SKM-1 (cell line): ENCODE measurements around the gene ADAMTS16.

Experiments
- DNase-seq: peaks from one replicate; lab custom pipeline; 2025; ENCODE audit not compliant: unreplicated experiment; lab: John Stamatoyannopoulos, UW

ADAMTS16 gene

GRCh38 chr5:5141625-5142525, 1.7 kb downstream of the ADAMTS16 start:
- peak; percentile 11 for DNase-seq

DNA sequence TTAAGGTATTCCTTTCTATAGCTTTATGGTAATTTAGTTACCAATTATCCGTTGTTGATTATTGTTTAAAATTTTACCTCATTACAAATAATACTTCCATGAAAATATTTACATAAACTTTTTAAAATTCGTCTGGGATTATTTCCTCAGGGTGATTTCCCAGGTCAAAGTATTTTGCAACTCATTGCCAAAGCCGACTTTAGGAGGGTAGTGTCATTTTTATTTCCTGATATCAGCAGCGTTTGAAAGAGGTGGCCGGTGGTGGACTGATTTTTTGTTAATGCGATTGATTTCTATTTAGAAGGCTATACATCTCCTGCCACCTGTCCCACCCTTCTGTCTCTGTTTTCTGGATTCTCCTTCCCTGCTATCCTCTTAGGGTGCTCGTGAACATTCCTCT, 4.3 kb downstream of the ADAMTS16 start:
- no peak for DNase-seq

DNA sequence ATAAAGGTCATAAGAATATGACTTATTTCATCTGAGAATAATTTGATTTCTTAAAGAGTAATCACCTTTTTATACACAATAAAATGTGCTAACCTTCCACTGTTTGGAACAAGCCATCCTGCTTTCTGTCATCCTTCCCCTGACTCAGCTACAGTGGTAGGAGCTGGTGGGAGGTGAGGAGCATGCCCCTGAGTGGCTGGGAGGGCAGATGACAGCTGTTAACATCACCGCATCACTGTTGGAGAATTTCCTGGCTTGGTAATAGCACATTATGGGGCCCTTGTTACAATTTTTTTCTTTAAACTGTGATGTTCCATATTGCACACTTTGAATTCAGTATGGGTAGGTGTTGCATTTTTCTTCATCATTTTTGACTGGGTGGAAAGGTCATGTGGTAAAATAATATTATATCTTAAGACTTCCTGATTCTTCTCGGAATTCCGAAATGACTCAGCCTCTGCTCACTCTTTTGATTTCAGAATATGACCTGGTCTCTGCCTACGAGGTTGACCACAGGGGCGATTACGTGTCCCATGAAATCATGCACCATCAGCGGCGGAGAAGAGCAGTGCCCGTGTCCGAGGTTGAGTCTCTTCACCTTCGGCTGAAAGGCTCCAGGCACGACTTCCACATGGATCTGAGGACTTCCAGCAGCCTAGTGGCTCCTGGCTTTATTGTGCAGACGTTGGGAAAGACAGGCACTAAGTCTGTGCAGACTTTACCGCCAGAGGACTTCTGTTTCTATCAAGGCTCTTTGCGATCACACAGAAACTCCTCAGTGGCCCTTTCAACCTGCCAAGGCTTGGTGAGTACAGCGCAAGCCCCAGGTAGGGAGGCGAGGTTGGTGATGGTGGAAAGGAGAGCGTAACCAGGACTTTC, 5.8 kb downstream of the ADAMTS16 start:
- DNase-seq = no peak

GRCh38 chr5:5146530-5147160, 6.5 kb downstream of the ADAMTS16 start:
- no peak for DNase-seq

- DNase-seq = no peak
Measured at GRCh38 chr5:5149154-5149553, 9.0 kb downstream of the ADAMTS16 start.

- no peak for DNase-seq
Measured at GRCh38 chr5:5150667-5151066, 10.5 kb downstream of the ADAMTS16 start.

DNA sequence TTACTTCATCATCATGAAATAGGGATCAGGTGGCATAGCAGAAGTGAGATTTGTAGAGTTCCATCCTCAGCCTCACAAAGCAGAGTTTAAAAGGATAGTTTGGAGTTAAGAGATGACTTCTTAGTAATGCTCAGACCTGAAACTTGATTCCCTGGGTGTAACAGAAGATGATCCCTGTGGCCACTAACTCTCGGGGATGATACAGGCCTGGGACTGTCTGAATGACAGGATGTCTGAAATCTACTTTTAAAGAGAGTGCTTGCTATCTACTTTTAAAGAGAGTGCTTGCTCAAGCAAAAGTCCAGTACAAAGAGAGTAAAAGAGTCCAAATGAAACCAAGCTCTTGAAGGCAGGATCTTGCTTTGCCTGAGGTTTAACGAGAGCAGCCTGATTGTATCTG, 14.6 kb downstream of the ADAMTS16 start:
- no peak for DNase-seq

GRCh38 chr5:5155617-5156016, 15.5 kb downstream of the ADAMTS16 start:
- DNase-seq = no peak

DNA sequence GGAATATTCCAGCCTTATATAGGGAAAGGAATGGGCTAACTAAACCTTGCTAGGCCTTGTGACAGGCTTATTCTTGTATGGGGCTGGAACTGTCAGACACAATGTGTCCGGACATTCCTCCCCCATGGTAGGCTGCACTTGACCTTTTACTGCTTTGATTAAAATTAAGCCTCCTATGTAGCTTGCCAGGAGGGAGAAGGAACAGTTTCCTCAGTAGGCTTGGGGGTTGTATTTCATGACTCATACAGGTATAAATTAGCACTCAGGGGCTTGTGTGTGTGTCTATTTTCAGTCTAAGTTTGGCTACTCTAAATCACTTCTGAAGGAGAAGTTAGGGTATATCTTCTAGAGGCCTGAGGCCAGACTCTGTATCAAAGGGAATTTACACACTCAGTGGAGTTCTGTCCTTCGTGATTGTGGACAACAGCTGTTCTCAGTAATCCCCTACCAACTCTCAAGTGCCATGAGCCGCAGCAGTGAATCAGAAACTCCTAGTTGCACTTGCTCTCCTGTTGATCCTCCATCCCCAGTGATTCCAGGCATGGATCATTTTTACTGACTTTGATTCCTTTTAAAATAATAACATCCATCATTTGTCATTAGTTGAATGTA, 16.4 kb downstream of the ADAMTS16 start:
- DNase-seq = no peak

DNA sequence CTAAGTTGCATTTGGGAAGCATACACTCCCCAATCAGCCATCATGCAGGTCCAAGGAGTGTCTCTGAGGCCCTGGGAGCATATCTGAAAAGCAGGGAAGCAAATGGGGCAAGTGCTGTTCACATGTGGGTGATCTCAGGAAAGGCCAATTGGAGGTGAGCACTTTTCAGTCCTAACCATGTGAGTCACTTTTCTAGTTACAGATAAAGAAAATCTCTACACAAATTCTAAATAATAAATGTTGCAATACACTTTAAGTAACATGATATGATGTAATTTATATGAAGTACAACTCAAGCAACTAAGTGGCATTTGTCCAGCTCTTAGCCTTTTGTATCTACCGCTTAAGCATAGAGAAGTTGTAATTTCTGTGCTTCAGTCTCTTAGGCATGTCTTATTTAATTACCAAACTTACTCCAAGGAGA, 18.4 kb downstream of the ADAMTS16 start:
- no peak for DNase-seq

DNA sequence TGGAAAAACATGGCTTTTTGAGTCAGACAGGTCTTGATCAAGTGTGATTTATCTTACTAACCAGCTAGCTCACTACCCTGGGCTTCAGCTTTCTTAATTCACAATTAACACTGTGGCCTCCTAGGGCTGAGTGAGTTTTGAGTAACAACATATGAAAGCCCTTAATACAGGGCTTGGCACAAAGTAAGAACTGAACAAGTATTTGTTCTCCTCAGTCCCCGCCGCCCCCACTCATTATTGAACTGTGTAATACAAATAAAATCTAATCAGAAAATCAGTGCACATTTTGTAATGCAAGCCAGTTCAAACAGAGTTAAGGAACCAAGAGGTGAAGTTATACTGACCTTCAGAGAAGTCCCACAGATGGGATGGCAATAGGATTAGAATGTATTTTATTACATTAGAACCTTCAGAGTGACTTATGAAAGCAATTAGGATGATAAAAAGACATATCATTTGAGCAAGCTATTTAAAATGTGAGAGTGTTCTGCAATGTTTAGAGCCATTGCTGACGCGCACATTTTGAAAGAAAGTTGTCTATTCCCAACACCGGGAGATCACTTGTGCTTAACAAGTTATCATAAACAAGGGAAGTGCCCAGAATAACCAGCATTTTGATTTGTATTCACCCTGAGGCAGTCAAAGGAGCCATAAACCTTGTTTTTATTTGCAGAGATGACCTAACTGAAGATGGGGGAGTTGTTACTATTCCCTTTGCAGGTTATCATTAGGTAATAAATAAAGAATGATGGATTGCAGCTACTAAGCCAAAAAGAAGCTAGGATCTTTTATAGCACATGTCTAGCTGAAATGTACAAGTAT, 19.4 kb downstream of the ADAMTS16 start:
- DNase-seq = no peak

DNA sequence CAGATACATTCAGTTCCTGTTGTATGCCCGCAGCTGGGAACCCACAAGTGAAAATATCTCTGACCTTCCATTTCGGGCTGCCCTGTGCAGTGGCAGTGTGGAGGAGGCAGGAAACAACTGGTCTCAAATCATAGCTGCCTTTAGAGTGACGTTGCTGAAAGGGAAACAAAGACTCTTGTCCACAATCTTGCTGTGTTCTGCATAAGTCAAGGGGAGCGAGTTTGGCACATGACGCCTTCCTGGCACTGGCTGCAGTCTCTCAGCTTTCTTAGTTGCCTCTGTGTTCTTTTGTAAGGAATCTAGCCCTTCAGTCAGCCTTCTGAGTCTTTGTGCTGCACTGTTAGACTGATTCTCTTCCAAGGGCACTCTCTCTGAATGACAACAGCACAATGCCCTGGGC, 24.0 kb downstream of the ADAMTS16 start:
- no peak for DNase-seq

DNA sequence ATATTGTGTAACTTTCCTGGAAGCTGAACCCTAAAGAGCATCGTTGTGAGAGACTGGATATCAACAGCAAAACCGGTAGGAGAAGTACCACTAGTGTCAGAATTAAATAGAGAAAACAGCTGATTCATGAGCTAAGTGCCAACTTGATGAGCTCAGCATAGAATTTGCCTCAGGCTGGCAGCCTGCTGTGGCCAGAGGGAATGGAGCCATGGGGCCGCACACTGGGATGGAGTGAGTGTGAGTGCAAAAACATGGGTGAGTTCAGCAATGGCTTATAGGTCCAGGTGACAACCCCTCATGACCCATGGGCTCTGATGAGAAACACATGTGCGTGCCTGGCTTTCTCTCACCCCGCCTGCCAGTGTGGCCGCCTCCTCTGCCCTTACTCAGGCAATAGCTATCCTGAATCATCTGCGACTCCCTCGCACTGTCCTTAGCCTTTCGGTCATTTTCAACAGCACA, 25.4 kb downstream of the ADAMTS16 start:
- DNase-seq = no peak

- DNase-seq = no peak
Measured at GRCh38 chr5:5169466-5169865, 29.3 kb downstream of the ADAMTS16 start.

GRCh38 chr5:5178136-5178535, 38.0 kb downstream of the ADAMTS16 start:
- DNase-seq = no peak

GRCh38 chr5:5178580-5178979, 38.5 kb downstream of the ADAMTS16 start:
- DNase-seq = no peak

- no peak for DNase-seq
Measured at GRCh38 chr5:5179079-5179478, 38.9 kb downstream of the ADAMTS16 start.

- DNase-seq = no peak
Measured at GRCh38 chr5:5179597-5179996, 39.5 kb downstream of the ADAMTS16 start.

GRCh38 chr5:5181650-5182324, 41.7 kb downstream of the ADAMTS16 start:
- DNase-seq = no peak
